OCI-LY1 (cell line): ENCODE data around the gene MRAS.

Source experiments
- EZH2 ChIP-seq: fragments of 200-600 bp; sonication (generic), shearing (Covaris generic); IDR thresholded peaks from 2 replicates; pipeline ENCODE4 v1.8.0; 2017; ENCODE audit warnings: borderline replicate concordance, mixed run types, mild to moderate bottlenecking, antibody characterized with exemption, low read length, moderate library complexity, mixed read lengths
- TF ChIP-seq, protein P1 (sequence below): fragments of 200-600 bp; sonication (generic), shearing (Covaris generic); IDR thresholded peaks from 2 replicates; pipeline ENCODE4 v1.5.1; 2017; ENCODE audit warnings: mild to moderate bottlenecking, antibody characterized with exemption, low read length, moderate library complexity, mixed read lengths

- TF ChIP-seq, protein P1, sequence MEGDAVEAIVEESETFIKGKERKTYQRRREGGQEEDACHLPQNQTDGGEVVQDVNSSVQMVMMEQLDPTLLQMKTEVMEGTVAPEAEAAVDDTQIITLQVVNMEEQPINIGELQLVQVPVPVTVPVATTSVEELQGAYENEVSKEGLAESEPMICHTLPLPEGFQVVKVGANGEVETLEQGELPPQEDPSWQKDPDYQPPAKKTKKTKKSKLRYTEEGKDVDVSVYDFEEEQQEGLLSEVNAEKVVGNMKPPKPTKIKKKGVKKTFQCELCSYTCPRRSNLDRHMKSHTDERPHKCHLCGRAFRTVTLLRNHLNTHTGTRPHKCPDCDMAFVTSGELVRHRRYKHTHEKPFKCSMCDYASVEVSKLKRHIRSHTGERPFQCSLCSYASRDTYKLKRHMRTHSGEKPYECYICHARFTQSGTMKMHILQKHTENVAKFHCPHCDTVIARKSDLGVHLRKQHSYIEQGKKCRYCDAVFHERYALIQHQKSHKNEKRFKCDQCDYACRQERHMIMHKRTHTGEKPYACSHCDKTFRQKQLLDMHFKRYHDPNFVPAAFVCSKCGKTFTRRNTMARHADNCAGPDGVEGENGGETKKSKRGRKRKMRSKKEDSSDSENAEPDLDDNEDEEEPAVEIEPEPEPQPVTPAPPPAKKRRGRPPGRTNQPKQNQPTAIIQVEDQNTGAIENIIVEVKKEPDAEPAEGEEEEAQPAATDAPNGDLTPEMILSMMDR: no peak
- no peak for TF ChIP-seq EZH2
Measured at GRCh38 chr3:138329984-138330293, 18.4 kb upstream of the MRAS start.
